Measurements from ENCODE around the gene ZSWIM7.

GRCh38 chr17:16037636-16038035 is 38.1 kb upstream of the ZSWIM7 start:
- TF ChIP-seq, protein P1, sequence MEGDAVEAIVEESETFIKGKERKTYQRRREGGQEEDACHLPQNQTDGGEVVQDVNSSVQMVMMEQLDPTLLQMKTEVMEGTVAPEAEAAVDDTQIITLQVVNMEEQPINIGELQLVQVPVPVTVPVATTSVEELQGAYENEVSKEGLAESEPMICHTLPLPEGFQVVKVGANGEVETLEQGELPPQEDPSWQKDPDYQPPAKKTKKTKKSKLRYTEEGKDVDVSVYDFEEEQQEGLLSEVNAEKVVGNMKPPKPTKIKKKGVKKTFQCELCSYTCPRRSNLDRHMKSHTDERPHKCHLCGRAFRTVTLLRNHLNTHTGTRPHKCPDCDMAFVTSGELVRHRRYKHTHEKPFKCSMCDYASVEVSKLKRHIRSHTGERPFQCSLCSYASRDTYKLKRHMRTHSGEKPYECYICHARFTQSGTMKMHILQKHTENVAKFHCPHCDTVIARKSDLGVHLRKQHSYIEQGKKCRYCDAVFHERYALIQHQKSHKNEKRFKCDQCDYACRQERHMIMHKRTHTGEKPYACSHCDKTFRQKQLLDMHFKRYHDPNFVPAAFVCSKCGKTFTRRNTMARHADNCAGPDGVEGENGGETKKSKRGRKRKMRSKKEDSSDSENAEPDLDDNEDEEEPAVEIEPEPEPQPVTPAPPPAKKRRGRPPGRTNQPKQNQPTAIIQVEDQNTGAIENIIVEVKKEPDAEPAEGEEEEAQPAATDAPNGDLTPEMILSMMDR (IDR thresholded peaks at IDR 0.05) = no peak
- no peak for TF ChIP-seq EZH2phosphoT487 (IDR thresholded peaks at IDR 0.05)
